Caco-2 (cell line): ENCODE data around the gene IER3. TPM values are rescaled to one million over a fixed set of nuclear protein-coding genes. Genes with fewer than 3 reads are reported as not detected.
"Not testable (repeated sequence)": the region's sequence is repeated elsewhere in the genome, so short reads cannot be mapped to it uniquely, and the experiment has no call there.

ENCODE experiments used
- BruUV-seq: library from RNA; stranded (reverse); fragments of 400-500 nt; replicated peaks from 2 replicates; lab custom pipeline; 2021; lab: Mats Ljungman, UMichigan
- CTCF ChIA-PET: fragments of 300-600 bp; sonication (Branson Sonifier 250); formaldehyde crosslinking; loops from one replicate; lab custom pipeline; 2022; ENCODE audit warnings: antibody characterized with exemption; lab: Charles Lee
- POLR2A ChIA-PET: fragments of 300-600 bp; sonication (Branson Sonifier 250); formaldehyde crosslinking; loops from one replicate; lab custom pipeline; 2022; ENCODE audit warnings: antibody characterized with exemption; lab: Charles Lee
- DNase-seq, 2 experiments: peaks; one replicate each; pipeline versions ENCODE4 v3.0.0 to v3.0.0-alpha.2; 2020 to 2022
- H3K27me3 ChIP-seq: replicated peaks from 2 replicates; pipeline ENCODE4 v1.6.0; 2011; ENCODE audit warnings: low read length; ENCODE audit not compliant: control insufficient read depth, insufficient read depth
- H3K36me3 ChIP-seq: 2 replicates; pipeline ENCODE4 v1.5.1; 2011; ENCODE audit warnings: low read length; ENCODE audit not compliant: control insufficient read depth, insufficient read depth
- H3K4me1 ChIP-seq: fragments of 250-450 bp; sonication (Bioruptor Pico); 2 replicates; pipeline ENCODE4 v1.5.1; 2020; ENCODE audit warnings: mild to moderate bottlenecking
- H3K4me3 ChIP-seq: 2 replicates; pipeline ENCODE4 v1.5.1; 2011; ENCODE audit warnings: low read depth, mild to moderate bottlenecking, control low read depth, low read length
- H3K9me3 ChIP-seq: fragments of 250-450 bp; sonication (Bioruptor Pico); 2 replicates; pipeline ENCODE4 v1.5.1; 2020; ENCODE audit warnings: mild to moderate bottlenecking, moderate library complexity
- H3K27ac Mint-ChIP-seq: one replicate; pipeline ENCODE4 v1.8.0; 2022; ENCODE audit warnings: mixed read lengths; ENCODE audit not compliant: unreplicated experiment
- H3K27me3 Mint-ChIP-seq: one replicate; pipeline ENCODE4 v1.8.0; 2022; ENCODE audit warnings: mixed read lengths; ENCODE audit not compliant: insufficient read depth, unreplicated experiment
- H3K36me3 Mint-ChIP-seq: one replicate; pipeline ENCODE4 v1.8.0; 2022; ENCODE audit warnings: mild to moderate bottlenecking, mixed read lengths; ENCODE audit not compliant: insufficient read depth, unreplicated experiment
- H3K4me1 Mint-ChIP-seq: one replicate; pipeline ENCODE4 v1.8.0; 2022; ENCODE audit warnings: low read depth, mixed read lengths; ENCODE audit not compliant: unreplicated experiment
- H3K4me3 Mint-ChIP-seq: one replicate; pipeline ENCODE4 v1.8.0; 2022; ENCODE audit warnings: mild to moderate bottlenecking, moderate library complexity, mixed read lengths; ENCODE audit not compliant: unreplicated experiment
- H3K9me3 Mint-ChIP-seq: one replicate; pipeline ENCODE4 v1.8.0; 2022; ENCODE audit warnings: mixed read lengths; ENCODE audit not compliant: unreplicated experiment
- intact Hi-C: fragments of 100-400 bp; cut with micrococcal nuclease; formaldehyde crosslinking; loops from one replicate; pipeline ENCODE4 v1.10.0; 2022; ENCODE audit not compliant: unreplicated experiment
- total RNA-seq: library from RNA; stranded (reverse); gene quantifications from 2 replicates; pipeline ENCODE4 v1.2.3, GENCODE V29; 2022
- TF ChIP-seq, protein P1 (sequence below), 2 experiments: fragments of 200-600 bp in 1 of 2; IDR thresholded peaks; 1 replicate in 1 of 2; 2 replicates in 1 of 2; pipeline versions ENCODE4 v1.5.1 to v1.8.0; 2011 to 2022; ENCODE audit warnings: antibody characterized with exemption in 1 of 2, control low read depth in 1 of 2, inconsistent platforms in 1 of 2, low read depth in 1 of 2, low read length in 1 of 2, mild to moderate bottlenecking in 1 of 2, moderate library complexity in 1 of 2; ENCODE audit not compliant: insufficient read depth in 1 of 2, severe bottlenecking in 1 of 2, unreplicated experiment in 1 of 2

IER3 gene
- total RNA-seq, 1 experiment from 2014 or later, result 13.0 TPM

DNA sequence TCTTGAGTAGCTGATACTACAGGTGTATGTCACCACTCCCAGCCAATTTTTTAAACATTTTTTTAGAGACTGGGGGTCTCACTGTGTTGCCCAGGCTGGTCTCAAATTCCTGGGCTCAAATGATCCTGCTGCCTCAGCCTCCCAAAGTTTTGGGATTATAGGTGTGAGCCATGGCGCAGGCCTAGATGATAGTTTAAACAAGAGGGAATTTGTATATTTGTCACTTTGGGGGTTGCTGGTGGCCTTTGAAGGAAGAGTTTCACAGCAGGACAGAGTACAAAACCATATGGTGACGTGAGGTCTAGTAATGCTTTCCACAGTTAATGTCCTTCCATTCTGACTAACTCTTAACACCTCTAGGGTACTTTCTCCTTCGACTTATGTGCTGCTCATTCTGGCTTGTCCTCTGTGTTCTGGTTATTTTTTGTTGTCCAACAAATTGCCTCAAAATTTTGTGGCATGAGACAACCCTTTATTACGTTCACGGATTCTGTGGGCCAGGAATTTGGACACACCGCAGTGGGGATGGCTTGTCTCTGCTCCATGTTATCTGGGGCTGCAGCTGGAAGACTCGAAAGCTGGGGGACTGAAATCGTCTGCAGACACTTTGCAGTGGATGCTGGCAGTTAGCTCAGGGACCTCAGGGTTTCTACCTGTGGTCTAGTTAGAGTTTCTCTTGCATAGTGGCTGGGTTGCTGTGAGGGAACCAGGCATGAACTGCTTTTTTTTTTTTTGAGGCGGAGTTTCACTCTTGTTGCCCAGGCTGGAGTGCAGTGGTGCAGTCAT, 23.0 kb upstream of the IER3 start:
- H3K27me3 ChIP-seq, result no peaks in the 10 kb centered on the region
- H3K27me3 Mint-ChIP-seq, result no peaks in the 10 kb centered on the region
- no peak overlapping the region for H3K4me3 Mint-ChIP-seq
- H3K27ac Mint-ChIP-seq, result peak overlapping the region; percentile 58
- H3K4me1 Mint-ChIP-seq, result peaks cover 45% of the 10 kb centered on the region
- peaks cover 16% of the 10 kb centered on the region for H3K9me3 Mint-ChIP-seq
- peaks cover 61% of the 10 kb centered on the region for H3K4me1 ChIP-seq
- BruUV-seq, result no TSS peak
- CTCF ChIA-PET, result no interaction called here
- intact Hi-C loops, result no loop called here
- H3K36me3 Mint-ChIP-seq, result peaks cover 22% of the 10 kb centered on the region
- H3K9me3 ChIP-seq, result no peaks in the 10 kb centered on the region
- no peak overlapping the region for H3K4me3 ChIP-seq
- POLR2A ChIA-PET, result interaction anchor here (0.6 kb wide), 1 partner anchor 40 kb away, joined by 3 read pairs; no protein-coding TSS in a partner anchor
- DNase-seq, result no peak
- H3K36me3 ChIP-seq, result no peaks in the 10 kb centered on the region
- TF ChIP-seq, protein P1, sequence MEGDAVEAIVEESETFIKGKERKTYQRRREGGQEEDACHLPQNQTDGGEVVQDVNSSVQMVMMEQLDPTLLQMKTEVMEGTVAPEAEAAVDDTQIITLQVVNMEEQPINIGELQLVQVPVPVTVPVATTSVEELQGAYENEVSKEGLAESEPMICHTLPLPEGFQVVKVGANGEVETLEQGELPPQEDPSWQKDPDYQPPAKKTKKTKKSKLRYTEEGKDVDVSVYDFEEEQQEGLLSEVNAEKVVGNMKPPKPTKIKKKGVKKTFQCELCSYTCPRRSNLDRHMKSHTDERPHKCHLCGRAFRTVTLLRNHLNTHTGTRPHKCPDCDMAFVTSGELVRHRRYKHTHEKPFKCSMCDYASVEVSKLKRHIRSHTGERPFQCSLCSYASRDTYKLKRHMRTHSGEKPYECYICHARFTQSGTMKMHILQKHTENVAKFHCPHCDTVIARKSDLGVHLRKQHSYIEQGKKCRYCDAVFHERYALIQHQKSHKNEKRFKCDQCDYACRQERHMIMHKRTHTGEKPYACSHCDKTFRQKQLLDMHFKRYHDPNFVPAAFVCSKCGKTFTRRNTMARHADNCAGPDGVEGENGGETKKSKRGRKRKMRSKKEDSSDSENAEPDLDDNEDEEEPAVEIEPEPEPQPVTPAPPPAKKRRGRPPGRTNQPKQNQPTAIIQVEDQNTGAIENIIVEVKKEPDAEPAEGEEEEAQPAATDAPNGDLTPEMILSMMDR (IDR thresholded peaks at IDR 0.05; ENCODE audit: insufficient read depth in 1 of 2, low read depth in 1 of 2, low read length in 1 of 2, severe bottlenecking in 1 of 2, unreplicated experiment in 1 of 2), result no peak

DNA sequence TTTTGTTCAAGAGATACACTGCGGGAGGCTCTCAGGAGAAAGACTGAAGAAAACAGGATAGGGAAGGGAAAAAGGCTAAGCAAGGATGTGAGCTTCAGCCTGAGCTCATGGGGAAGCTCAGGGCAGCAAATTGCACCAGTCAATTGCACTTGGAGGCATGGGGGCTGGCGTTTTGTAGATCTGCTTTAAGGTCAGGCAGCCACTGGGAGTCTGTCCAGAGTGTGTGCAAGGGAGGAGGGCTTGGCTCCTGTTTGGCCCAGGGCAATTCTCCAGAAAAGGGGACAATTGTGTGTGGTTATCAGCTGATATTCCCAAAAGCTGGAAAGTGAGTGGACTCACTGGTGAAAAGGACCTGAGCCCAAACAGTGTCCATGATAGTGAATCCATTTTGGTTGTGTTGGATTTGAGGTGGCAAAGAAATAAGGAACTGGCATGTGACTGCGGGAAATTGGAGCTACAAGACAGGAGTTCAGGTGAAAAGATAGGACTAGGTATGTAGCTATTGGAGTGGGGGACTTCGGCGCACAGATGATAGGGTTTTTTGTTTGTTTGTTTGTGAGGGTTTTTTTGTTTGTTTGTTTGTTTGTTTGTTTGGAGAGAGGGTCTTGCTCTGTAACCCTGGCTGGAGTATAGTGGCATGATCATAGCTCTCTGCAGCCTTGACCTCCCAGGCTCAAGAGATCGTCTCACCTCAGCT, 22.3 kb upstream of the IER3 start:
- ChIA-PET CTCF (no interaction called here), POLR2A (interaction anchor here (0.6 kb wide), 1 partner anchor 40 kb away, joined by 3 read pairs; no protein-coding TSS in a partner anchor)
- peaks cover 45% of the 10 kb centered on the region for H3K4me1 Mint-ChIP-seq
- no peaks in the 10 kb centered on the region for H3K27me3 ChIP-seq
- H3K36me3 ChIP-seq, result no peaks in the 10 kb centered on the region
- no peaks in the 10 kb centered on the region for H3K9me3 ChIP-seq
- no peak for DNase-seq
- intact Hi-C loops, result no loop called here
- no peaks in the 10 kb centered on the region for H3K27me3 Mint-ChIP-seq
- no TSS peak for BruUV-seq
- TF ChIP-seq, protein P1 (IDR thresholded peaks at IDR 0.05; ENCODE audit: insufficient read depth in 1 of 2, low read depth in 1 of 2, low read length in 1 of 2, severe bottlenecking in 1 of 2, unreplicated experiment in 1 of 2), result no peak
- H3K4me1 ChIP-seq, result peaks cover 61% of the 10 kb centered on the region
- H3K36me3 Mint-ChIP-seq, result peaks cover 22% of the 10 kb centered on the region
- H3K4me3 Mint-ChIP-seq, result peak overlapping the region; percentile 1
- H3K9me3 Mint-ChIP-seq, result peaks cover 11% of the 10 kb centered on the region
- H3K4me3 ChIP-seq, result no peak overlapping the region
- H3K27ac Mint-ChIP-seq, result peak overlapping the region; percentile 58

DNA sequence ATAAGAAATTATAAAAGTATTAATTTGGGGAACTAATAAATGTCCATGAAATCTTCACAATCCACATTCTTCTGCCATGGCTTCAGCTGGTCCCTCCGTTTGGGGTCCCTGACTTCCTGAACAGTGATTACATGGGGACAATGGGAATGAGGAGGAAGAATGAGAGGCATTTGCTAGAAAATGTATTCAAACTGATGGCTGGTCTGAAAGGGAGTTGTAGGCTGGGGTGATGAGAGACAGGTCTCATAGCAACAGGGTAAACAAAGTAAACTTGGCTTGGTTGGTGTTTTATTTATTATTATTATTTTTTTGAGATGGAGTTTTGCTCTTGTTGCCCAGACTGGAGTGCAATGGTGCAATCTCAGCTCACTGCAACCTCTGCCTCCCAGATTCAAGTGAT, 21.1 kb upstream of the IER3 start:
- H3K27ac Mint-ChIP-seq, result peak overlapping the region; percentile 84
- H3K4me3 ChIP-seq, H3K36me3 ChIP-seq, intact Hi-C loops, H3K27me3 ChIP-seq, DNase-seq, CTCF ChIA-PET, H3K4me3 Mint-ChIP-seq, H3K9me3 ChIP-seq, BruUV-seq, POLR2A ChIA-PET, H3K27me3 Mint-ChIP-seq: not testable (repeated sequence)
- peaks cover 39% of the 10 kb centered on the region for H3K4me1 Mint-ChIP-seq
- peaks cover 58% of the 10 kb centered on the region for H3K4me1 ChIP-seq
- H3K9me3 Mint-ChIP-seq, result peaks cover 11% of the 10 kb centered on the region
- peaks cover 22% of the 10 kb centered on the region for H3K36me3 Mint-ChIP-seq

DNA sequence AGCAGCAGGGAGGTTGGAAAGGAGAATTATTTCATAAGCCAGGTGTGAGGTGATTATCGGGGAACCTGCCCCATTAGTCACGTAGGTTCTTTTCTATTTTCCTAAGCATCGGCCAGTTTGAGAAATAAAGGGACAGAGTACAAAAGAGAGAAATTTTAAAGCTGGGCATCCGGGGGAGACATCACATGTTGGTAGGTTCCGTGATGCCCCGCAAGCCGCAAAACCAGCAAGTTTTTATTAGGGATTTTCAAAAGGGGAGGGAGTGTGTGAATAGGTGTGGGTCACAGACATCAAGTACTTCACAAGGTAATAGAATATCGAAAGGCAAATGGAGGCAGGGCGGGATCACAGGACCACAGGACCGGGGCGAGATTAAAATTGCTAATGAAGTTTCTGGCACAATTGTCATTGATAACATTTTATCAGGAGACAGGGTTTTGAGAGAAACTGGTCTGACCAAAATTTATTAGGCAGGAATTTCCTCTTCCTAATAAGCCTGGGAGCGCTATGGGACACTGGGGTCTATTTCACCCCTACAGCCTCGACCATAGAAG, 20.2 kb upstream of the IER3 start:
- CTCF ChIA-PET, result interaction anchor here (0.8 to 1.7 kb wide), 4 partner anchors 21 to 306 kb away, joined by 3 to 5 read pairs (median 4); partner anchors contain the start of gene IER3
- not testable (repeated sequence) for H3K9me3 ChIP-seq, H3K27me3 Mint-ChIP-seq, H3K27me3 ChIP-seq, H3K4me3 ChIP-seq, DNase-seq, H3K36me3 ChIP-seq
- POLR2A ChIA-PET, result interaction anchor here (0.7 to 1.2 kb wide), 4 partner anchors 37 to 58 kb away, joined by 3 to 5 read pairs (median 3); no protein-coding TSS in a partner anchor
- intact Hi-C loops, result loop anchor here (1.0 to 5.0 kb wide), 2 partner anchors 20 to 48 kb away; partner anchors contain the start of gene IER3
- H3K9me3 Mint-ChIP-seq, result peaks cover 11% of the 10 kb centered on the region
- H3K27ac Mint-ChIP-seq, result peak overlapping the region; percentile 84
- H3K36me3 Mint-ChIP-seq, result peaks cover 26% of the 10 kb centered on the region
- peaks cover 58% of the 10 kb centered on the region for H3K4me1 ChIP-seq
- peaks cover 34% of the 10 kb centered on the region for H3K4me1 Mint-ChIP-seq
- BruUV-seq, result TSS peak; percentile 38
- H3K4me3 Mint-ChIP-seq, result peak overlapping the region; percentile 57
